Endothelial cell of umbilical vein (primary cell): ENCODE results near the gene DYRK4. TPM values are rescaled to one million over a fixed set of nuclear protein-coding genes. Genes with fewer than 3 reads are reported as not detected.

Experiments
- BruUV-seq: library from RNA; stranded (reverse); fragments of 400-500 nt; replicated peaks from 2 replicates; lab custom pipeline; 2021; lab: Mats Ljungman, UMichigan
- CTCF ChIA-PET: fragments of 300-600, 350-600 bp; sonication (Branson Sonifier 250); formaldehyde crosslinking; loops from one replicate; lab custom pipeline; 2021; ENCODE audit warnings: antibody characterized with exemption, inconsistent platforms; lab: Charles Lee
- POLR2A ChIA-PET: fragments of 300-600, 350-600 bp; sonication (Branson Sonifier 250); formaldehyde crosslinking; loops from one replicate; lab custom pipeline; 2021; ENCODE audit warnings: antibody characterized with exemption, inconsistent platforms; lab: Charles Lee
- DNase-seq: peaks from one replicate; pipeline ENCODE4 v3.0.0-alpha.2; 2011; ENCODE audit warnings: low read depth, low spot score
- FAIRE-seq: peaks from 2 replicates; lab custom pipeline; 2011; peaks lifted over from hg19 to GRCh38; lab: Jason Lieb, UNC
- H2AFZ ChIP-seq: 2 replicates; pipeline ENCODE4 v1.6.0; 2012; ENCODE audit warnings: low read depth, low read length, control low read depth, inconsistent platforms
- H3K27ac ChIP-seq: 2 replicates; pipeline ENCODE4 v1.5.1; 2011; ENCODE audit warnings: low read depth, mild to moderate bottlenecking, control low read depth, low read length, moderate library complexity; ENCODE audit not compliant: insufficient read depth
- H3K27me3 ChIP-seq, 2 experiments: 2 replicates each; pipeline versions ENCODE4 v1.6.0 to v1.6.1; 2011; ENCODE audit warnings: low read length in 2 of 2, mixed read lengths in 1 of 2; ENCODE audit not compliant: control insufficient read depth in 2 of 2, insufficient read depth in 2 of 2
- H3K36me3 ChIP-seq, 2 experiments: 2 replicates in 1 of 2; 3 replicates in 1 of 2; pipeline ENCODE4 v1.5.1; 2011; ENCODE audit warnings: low read length in 2 of 2, mild to moderate bottlenecking in 1 of 2, moderate library complexity in 1 of 2; ENCODE audit not compliant: control insufficient read depth in 2 of 2, insufficient read depth in 2 of 2; ENCODE audit errors: extremely low read depth in 1 of 2
- H3K4me1 ChIP-seq: 3 replicates; pipeline ENCODE4 v1.5.1; 2011; ENCODE audit warnings: mild to moderate bottlenecking, low read length; ENCODE audit not compliant: control insufficient read depth, insufficient read depth; ENCODE audit errors: extremely low read depth
- H3K4me2 ChIP-seq: 2 replicates; pipeline ENCODE4 v1.6.1; 2011; ENCODE audit warnings: low read length, control low read depth, mixed read lengths; ENCODE audit not compliant: insufficient read depth
- H3K4me3 ChIP-seq, 3 experiments: fragments of 200-600 bp in 1 of 3; sonication (generic), shearing (Covaris generic) in 1 of 3; replicated peaks in 1 of 3; 2 replicates each; pipeline ENCODE4 v1.5.1; 2011 to 2016; ENCODE audit warnings: control low read depth in 3 of 3, low read length in 3 of 3, mild to moderate bottlenecking in 2 of 3, inconsistent platforms in 1 of 3, low read depth in 1 of 3, moderate library complexity in 1 of 3; ENCODE audit not compliant: insufficient read depth in 1 of 3
- H3K79me2 ChIP-seq: 2 replicates; pipeline ENCODE4 v1.6.0; 2012; ENCODE audit warnings: low read length, inconsistent platforms; ENCODE audit not compliant: control insufficient read depth, insufficient read depth
- H3K9ac ChIP-seq: replicated peaks from 2 replicates; pipeline ENCODE3; 2011; ENCODE audit warnings: low read length, control low read depth; ENCODE audit not compliant: insufficient read depth; ENCODE audit errors: extremely low read depth
- H3K9me1 ChIP-seq: replicated peaks from 3 replicates; pipeline ENCODE4 v1.6.0; 2011; ENCODE audit warnings: mild to moderate bottlenecking, low read length; ENCODE audit not compliant: control insufficient read depth, insufficient read depth; ENCODE audit errors: extremely low read depth
- H3K9me3 ChIP-seq: replicated peaks from 2 replicates; pipeline ENCODE4 v1.5.1; 2012; ENCODE audit warnings: low read length, inconsistent platforms; ENCODE audit not compliant: control insufficient read depth, insufficient read depth
- H4K20me1 ChIP-seq: replicated peaks from 2 replicates; pipeline ENCODE3; 2011; ENCODE audit warnings: mild to moderate bottlenecking, low read length; ENCODE audit not compliant: control insufficient read depth, insufficient read depth; ENCODE audit errors: extremely low read depth
- EZH2 ChIP-seq: IDR thresholded peaks from 2 replicates; pipeline ENCODE4 v1.6.1; 2012; ENCODE audit warnings: borderline replicate concordance, low read depth, mild to moderate bottlenecking, moderate library complexity, low read length, inconsistent platforms; ENCODE audit not compliant: severe bottlenecking
- FOS ChIP-seq: IDR thresholded peaks from 2 replicates; pipeline ENCODE4 v1.6.1; 2011; ENCODE audit warnings: mild to moderate bottlenecking, low read length, moderate library complexity, borderline replicate concordance; ENCODE audit not compliant: insufficient read depth
- GATA2 ChIP-seq: IDR thresholded peaks from 2 replicates; pipeline ENCODE4 v1.7.0; 2011; ENCODE audit warnings: low read depth, mild to moderate bottlenecking, moderate library complexity, mixed read lengths, low read length; ENCODE audit not compliant: insufficient read length, insufficient read depth
- JUN ChIP-seq: IDR thresholded peaks from 2 replicates; pipeline ENCODE4 v1.6.1; 2011; ENCODE audit warnings: borderline replicate concordance, low read depth; ENCODE audit not compliant: insufficient read length, insufficient read depth
- MAX ChIP-seq: IDR thresholded peaks from 2 replicates; pipeline ENCODE4 v1.6.1; 2011; ENCODE audit not compliant: insufficient read depth, insufficient read length
- MYC ChIP-seq: IDR thresholded peaks from one replicate; pipeline ENCODE4 v1.6.1; 2011; ENCODE audit warnings: mild to moderate bottlenecking, low read depth, low read length
- POLR2A ChIP-seq: IDR thresholded peaks from 2 replicates; pipeline ENCODE4 v1.6.1; 2012; ENCODE audit warnings: low read depth, mild to moderate bottlenecking, control low read depth, low read length
- POLR2AphosphoS5 ChIP-seq: IDR thresholded peaks from 2 replicates; pipeline ENCODE4 v1.6.1; 2012; ENCODE audit warnings: low read depth, mild to moderate bottlenecking, control low read depth, low read length, moderate library complexity; ENCODE audit not compliant: insufficient read depth
- dilution Hi-C: fragments of 300-500 bp; cut with MboI; formaldehyde crosslinking; loops from one replicate; pipeline ENCODE4 v1.15.0; 2019; ENCODE audit warnings: low sequenced_read_pairs; ENCODE audit not compliant: extremely low pct_ligation_motif_present
- intact Hi-C: fragments of 100-400 bp; cut with micrococcal nuclease; formaldehyde crosslinking; loops from one replicate; pipeline ENCODE4 v1.10.0; 2022
- polyA plus RNA-seq, 4 experiments: library from polyadenylated mRNA; depleted of rRNA in 3 of 4; stranded (reverse) in 3 of 4; unstranded in 1 of 4; fragments of >200 nt; gene quantifications; 2 replicates each; pipeline versions ENCODE4 v1.2.1 to v1.2.3, GENCODE V29; 2011 to 2012; ENCODE audit warnings: missing spikeins in 1 of 4
- total RNA-seq: library from RNA; stranded (reverse); gene quantifications from 2 replicates; pipeline ENCODE4 v1.2.3, GENCODE V29; 2021
- TF ChIP-seq, protein P1 (sequence below), 2 donors: IDR thresholded peaks; 1 replicate in 1 of 2; 2 replicates in 1 of 2; pipeline ENCODE4 v1.5.1; 2011; ENCODE audit warnings: low read length in 2 of 2, mild to moderate bottlenecking in 2 of 2, moderate library complexity in 2 of 2, control low read depth in 1 of 2, inconsistent platforms in 1 of 2, low read depth in 1 of 2; ENCODE audit not compliant: insufficient read depth in 1 of 2; ENCODE audit errors: extremely low read depth in 1 of 2

The DYRK4 gene
- total and polyA plus RNA-seq, 2 donors (not counting 3 experiments of a cell fraction or from before 2014, with no cell fraction given): 38.7 to 45.4 TPM

DNA sequence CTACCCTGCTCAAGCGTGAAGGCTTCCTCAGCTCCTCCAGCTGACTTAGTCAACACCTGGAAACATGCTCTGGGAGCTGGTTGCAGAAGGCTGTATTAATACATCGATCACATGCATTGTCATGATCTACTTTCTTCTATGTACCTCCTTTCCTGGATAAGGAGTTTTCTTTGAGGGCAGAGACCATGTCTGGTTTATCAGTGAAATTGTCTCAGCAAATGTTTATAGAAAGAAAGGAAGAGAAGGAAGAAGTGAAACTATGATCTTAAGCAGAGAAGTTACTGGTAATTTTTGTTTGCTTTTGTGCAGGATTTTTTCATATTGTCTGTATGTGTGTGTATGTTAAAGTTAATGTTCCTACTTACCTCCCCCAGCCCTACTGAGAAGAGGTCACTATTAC is 4.5 kb downstream of the DYRK4 start:
- ChIA-PET POLR2A (no interaction called here), CTCF (no interaction called here)
- intact Hi-C loops: no loop called here
- no peaks in the 10 kb centered on the region for H3K9me1 ChIP-seq
- H3K79me2 ChIP-seq: no peaks in the 10 kb centered on the region
- H3K4me1 ChIP-seq: peaks cover 3% of the 10 kb centered on the region
- no peaks in the 10 kb centered on the region for H3K27me3 ChIP-seq
- H3K9ac ChIP-seq: no peak overlapping the region
- no peak overlapping the region for H3K27ac ChIP-seq
- H3K4me2 ChIP-seq: no peak overlapping the region
- no peak overlapping the region for H3K4me3 ChIP-seq
- H2AFZ ChIP-seq: no peak overlapping the region
- dilution Hi-C loops: no loop called here
- no TSS peak for BruUV-seq
- H4K20me1 ChIP-seq: no peaks in the 10 kb centered on the region
- H3K36me3 ChIP-seq: no peaks in the 10 kb centered on the region
- no peak for FAIRE-seq
- H3K9me3 ChIP-seq: no peaks in the 10 kb centered on the region
- DNase-seq: no peak
- TF ChIP-seq, protein P1, sequence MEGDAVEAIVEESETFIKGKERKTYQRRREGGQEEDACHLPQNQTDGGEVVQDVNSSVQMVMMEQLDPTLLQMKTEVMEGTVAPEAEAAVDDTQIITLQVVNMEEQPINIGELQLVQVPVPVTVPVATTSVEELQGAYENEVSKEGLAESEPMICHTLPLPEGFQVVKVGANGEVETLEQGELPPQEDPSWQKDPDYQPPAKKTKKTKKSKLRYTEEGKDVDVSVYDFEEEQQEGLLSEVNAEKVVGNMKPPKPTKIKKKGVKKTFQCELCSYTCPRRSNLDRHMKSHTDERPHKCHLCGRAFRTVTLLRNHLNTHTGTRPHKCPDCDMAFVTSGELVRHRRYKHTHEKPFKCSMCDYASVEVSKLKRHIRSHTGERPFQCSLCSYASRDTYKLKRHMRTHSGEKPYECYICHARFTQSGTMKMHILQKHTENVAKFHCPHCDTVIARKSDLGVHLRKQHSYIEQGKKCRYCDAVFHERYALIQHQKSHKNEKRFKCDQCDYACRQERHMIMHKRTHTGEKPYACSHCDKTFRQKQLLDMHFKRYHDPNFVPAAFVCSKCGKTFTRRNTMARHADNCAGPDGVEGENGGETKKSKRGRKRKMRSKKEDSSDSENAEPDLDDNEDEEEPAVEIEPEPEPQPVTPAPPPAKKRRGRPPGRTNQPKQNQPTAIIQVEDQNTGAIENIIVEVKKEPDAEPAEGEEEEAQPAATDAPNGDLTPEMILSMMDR (IDR thresholded peaks at IDR 0.05; ENCODE audit: extremely low read depth in 1 of 2, insufficient read depth in 1 of 2, low read depth in 1 of 2, low read length in 2 of 2): no peak
- TF ChIP-seq MYC: no peak
- TF ChIP-seq MAX: no peak
- TF ChIP-seq FOS: no peak
- no peak for TF ChIP-seq EZH2
- TF ChIP-seq POLR2A: no peak
- TF ChIP-seq JUN: no peak
- TF ChIP-seq POLR2AphosphoS5: no peak
- TF ChIP-seq GATA2: no peak
